Inflammatory macrophage treated with lipopolysaccharide for 4 hours (primary cell): ENCODE data around the gene BTBD19.
A peak's percentile ranks its signal among the peaks of the same experiment; 100 is the strongest.
"Not testable (repeated sequence)": the region's sequence is repeated elsewhere in the genome, so short reads cannot be mapped to it uniquely, and the experiment has no call there.

Experiments
- DNase-seq: peaks from one replicate; pipeline ENCODE4 v3.0.0-alpha.2; 2020

BTBD19 gene

DNA sequence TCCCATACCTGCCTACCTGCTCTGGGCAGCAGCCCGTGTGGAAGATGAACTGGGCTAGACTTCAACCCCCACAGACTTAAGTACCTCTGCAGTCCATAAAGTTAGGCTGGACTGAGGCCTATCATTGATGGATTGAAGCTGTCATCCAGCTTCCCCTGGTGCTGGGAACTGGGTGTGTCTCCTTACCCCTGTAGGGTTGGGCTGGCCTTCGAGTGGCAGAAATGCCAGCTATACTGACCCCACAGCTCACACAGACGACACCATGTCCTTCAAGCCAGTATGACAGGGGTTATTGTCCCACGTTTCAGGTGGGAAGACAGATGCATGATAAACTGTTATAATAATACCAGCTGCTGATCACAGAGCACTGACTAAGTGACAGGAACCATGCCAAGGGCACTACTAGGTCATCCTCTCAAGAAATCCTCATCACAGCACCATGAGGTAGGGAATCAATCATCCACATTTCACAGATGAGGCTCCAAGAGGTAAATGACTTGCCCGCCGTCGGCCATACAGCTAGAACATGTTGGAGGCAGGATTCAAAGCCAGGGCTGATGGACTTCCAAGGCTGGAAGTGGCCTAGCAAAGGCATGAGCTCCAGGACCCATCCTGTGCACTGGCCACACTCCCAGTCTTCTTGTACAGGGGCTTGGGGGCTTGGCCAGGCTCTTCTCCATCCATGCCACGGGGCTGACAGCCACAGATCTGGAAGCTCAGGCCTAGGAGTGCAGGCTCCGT, 20.0 kb upstream of the BTBD19 start, which contains the start of gene BEST4:
Gene BEST4 (minus strand): TSS at position 51 of the 741 bp plus-strand sequence. CDS start 465 bp downstream, outside the sequence.
- no peak for DNase-seq

DNA sequence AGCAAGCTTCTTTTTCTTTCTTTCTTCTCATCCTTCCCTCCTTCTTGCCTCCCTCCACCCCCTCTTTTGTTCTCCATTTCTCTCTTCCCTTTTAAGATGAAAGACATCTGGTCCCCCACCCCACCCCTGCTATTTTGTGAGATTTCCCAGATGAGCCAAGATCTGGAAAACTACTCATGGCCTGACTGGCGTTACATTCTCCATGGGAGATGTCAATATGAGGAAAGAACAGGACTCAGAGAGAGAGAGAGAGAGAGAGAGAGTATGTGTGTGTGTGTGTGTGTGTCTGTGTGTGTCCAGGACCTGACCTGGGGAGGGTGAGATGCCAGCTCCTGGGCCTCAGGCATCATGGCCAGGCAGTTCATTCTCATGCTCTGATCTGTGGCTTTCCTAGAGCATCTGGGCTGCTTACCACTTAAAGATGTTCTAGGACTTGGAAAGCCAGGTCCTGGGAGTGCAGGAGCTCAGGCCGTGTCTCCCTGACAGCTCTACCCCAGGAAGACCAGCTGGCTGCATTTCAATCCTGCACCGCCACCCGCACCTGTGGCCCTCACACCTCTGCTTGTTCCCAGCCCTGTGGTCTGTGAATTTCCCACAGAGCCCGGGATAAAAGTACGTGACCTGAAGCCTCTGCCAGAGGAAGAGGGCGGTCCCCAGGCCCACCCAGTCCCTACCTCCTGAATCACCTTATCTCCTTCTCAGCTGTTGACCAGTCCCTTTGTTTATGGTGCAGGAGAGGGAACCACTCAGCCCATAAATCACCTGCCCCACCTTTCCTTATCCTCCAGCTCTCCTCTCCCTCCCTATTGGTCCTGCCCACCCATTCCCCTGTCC, 17.1 kb upstream of the BTBD19 start:
- DNase-seq: no peak

- no peak for DNase-seq
These were observed 15.4 kb upstream of the BTBD19 start for GRCh38 chr1:44792736-44793502.

- DNase-seq: not testable (repeated sequence)
These were observed 10.4 kb upstream of the BTBD19 start for GRCh38 chr1:44797886-44798285.

DNA sequence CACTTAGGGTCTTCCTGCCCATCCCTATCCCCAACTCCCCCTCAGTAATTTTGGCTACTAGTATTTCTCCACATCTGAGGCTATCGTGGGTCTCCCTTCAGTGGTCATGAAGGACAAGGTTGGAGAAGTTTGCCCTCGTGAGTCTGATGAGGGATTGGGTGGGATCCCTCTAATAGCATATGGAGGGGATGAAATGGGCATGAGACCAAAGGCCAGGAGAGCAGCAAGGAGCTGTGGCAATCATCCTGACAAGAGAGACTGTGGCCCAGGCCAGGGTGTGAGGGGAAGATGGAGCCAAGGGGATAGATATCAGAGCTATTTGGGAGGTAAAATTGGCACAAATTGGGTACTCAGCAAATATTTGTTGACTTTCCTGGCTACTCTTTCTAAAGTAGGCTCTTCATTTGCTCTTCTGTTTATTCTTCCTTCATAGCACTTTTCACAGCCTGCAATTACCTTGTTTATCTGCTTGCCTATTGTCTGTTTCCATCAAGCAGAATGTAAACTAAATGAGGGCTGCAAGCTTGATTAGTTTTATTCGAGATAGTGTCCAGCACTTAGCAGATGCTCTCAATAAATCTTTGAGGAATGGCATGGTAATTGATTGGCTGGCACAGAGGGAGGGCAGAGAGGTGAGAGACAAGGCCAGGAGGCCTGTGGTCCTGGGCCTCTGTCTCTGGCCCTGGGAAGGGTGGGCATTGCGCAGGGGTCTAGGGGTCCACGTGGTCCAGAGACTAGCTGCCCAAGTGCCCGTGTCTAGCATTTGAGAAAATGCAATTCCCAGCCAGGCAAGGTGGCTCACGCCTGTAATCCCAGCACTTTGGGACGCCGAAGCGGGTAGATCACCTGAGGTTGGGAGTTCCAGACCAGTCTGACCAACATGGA, 9.6 kb upstream of the BTBD19 start:
- no peak for DNase-seq

DNA sequence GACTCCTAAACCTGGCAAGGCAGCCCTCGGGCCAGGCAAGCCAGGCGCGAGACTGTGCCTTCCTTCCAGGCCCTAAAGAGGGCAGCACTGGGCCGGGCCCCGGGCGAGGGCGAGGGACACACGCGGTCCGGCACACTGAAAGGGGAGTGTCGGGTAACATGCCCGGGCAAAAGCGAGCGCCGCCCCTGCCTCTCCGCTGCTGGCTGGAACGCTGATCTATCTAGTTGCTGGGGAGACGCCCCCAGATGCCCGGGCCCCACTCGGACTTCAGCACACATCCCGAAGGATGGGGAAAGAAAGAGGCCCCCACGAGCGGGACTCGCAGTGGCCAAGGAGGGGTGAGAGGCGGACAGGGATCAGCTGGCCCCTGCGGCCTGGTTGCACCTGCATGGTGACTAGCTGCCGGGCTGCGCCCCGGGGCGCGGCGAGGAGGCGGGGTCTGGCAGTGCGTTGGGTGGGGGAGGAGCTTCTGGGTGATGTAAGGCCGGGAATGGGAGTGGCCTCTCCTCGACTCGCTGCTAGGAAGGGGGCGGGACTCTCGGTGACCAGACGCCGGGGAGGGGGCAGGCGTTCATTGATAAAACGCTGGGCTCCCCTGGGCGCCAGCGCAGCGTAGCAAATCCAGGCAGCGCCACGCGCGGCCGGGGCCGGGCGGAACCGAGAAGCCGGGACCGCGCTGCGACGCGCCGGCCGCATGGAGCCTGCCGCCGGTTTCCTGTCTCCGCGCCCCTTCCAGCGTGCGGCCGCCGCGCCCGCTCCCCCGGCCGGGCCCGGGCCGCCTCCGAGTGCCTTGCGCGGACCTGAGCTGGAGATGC, 8.3 kb upstream of the BTBD19 start, which contains the start of gene PLK3:
Gene PLK3 (plus strand): TSS at position 608 of the 815 bp plus-strand sequence. CDS start 87 bp downstream, at position 695.
- peak; percentile 99 for DNase-seq

DNA sequence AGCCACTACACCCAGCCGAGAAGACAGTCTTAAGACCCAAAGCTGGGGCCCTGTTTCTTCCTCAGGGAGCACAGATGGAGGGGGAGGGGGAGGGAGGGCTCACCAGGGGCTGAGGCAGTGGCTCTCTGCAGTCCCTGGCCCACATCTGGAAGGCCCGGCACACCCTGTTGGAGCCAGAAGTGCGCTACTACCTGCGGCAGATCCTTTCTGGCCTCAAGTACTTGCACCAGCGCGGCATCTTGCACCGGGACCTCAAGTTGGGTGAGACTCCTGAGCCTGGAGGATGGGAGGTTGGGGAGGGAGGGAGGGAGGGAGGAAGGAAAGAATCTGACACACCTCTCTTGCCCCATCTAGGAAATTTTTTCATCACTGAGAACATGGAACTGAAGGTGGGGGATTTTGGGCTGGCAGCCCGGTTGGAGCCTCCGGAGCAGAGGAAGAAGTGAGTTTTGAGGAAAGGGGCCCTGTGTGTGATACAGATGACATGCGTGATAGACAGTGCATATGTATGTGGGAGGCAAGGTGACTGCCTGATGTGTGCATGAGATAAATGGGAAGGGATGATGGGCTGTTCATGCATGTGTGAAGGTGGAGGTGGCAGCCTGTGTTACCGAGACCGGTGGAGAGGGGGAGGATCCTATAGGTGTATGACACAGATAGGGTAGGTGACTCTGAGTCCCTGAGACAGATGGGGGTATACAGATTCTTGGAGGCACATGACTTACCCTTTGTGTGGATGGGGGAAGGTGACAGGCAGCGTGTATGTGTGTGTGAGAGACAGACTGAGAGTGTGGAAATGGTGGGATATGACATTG, 6.6 kb upstream of the BTBD19 start:
- DNase-seq: peak; percentile 82

DNA sequence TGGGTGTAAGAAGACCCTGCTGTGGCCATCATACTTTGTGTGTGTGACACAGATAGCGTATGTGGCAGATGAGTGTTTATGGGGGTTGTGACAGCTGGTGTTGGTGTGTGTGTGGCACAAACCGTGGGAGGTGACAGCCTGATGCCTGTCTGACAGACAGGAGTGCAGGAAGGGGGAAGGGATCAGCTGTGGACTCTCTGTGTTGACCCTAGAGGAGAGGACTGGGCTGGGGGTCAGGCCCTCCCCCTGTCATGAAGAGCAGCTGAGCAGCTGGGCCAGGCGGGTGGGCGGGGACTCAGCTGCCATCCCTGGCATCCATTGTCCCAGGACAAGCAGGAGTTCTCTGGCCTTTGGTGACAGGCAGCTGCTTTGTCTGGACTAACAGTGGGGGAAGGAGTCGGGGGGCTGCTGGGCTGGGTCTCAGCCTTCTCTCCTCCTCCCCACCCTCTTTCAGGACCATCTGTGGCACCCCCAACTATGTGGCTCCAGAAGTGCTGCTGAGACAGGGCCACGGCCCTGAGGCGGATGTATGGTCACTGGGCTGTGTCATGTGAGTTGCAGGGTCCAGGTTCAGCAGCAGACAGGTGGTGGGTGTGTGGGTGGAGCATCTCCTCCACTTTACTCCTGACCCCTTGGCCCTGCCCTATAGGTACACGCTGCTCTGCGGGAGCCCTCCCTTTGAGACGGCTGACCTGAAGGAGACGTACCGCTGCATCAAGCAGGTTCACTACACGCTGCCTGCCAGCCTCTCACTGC, 5.8 kb upstream of the BTBD19 start:
- no peak for DNase-seq

DNA sequence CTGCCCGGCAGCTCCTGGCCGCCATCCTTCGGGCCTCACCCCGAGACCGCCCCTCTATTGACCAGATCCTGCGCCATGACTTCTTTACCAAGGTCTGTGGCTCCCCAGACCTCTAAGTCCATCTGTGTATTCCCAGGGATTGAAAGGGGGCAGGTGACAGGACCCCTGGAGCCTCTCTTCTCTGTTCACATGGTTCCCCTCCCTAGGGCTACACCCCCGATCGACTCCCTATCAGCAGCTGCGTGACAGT, 5.3 kb upstream of the BTBD19 start:
- DNase-seq: no peak

DNA sequence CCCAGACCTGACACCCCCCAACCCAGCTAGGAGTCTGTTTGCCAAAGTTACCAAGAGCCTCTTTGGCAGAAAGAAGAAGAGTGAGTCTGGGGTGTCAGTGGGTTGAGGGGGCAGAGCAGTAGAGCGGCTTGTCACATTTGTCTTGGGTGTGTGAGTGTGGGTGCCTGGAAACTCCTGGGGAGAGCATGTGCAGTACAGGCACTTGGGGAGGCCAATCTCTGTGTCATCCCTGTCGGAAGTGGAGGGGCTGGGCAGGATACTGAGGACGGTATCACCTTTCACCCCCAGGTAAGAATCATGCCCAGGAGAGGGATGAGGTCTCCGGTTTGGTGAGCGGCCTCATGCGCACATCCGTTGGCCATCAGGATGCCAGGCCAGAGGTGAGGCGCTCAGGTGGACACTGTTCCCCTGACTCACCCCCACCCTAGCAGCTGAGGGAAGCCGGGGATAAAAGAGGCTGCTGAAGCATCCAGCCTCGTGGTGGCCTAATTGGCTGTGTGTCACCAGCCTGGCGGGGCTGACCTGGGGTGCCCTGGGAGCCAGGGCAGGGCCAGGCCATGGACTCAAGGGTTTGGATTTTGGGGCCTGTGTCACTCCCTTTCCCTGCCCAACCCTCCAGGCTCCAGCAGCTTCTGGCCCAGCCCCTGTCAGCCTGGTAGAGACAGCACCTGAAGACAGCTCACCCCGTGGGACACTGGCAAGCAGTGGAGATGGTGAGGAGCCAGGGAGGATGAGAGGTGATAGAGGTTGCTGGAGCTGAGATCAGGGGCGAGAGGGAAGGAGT, 4.8 kb upstream of the BTBD19 start:
- DNase-seq: no peak

- DNase-seq: no peak
These were observed 2.9 kb upstream of the BTBD19 start for GRCh38 chr1:44805311-44806024.

- no peak for DNase-seq
These were observed 2.2 kb upstream of the BTBD19 start for GRCh38 chr1:44806025-44806703.

- no peak for DNase-seq
These were observed 1.5 kb upstream of the BTBD19 start, which contains the start of gene DYNLT4 for GRCh38 chr1:44806704-44807363. DYNLT4 (minus strand) TSS chr1:44807351; CDS start chr1:44806668, 683 bp downstream.

DNA sequence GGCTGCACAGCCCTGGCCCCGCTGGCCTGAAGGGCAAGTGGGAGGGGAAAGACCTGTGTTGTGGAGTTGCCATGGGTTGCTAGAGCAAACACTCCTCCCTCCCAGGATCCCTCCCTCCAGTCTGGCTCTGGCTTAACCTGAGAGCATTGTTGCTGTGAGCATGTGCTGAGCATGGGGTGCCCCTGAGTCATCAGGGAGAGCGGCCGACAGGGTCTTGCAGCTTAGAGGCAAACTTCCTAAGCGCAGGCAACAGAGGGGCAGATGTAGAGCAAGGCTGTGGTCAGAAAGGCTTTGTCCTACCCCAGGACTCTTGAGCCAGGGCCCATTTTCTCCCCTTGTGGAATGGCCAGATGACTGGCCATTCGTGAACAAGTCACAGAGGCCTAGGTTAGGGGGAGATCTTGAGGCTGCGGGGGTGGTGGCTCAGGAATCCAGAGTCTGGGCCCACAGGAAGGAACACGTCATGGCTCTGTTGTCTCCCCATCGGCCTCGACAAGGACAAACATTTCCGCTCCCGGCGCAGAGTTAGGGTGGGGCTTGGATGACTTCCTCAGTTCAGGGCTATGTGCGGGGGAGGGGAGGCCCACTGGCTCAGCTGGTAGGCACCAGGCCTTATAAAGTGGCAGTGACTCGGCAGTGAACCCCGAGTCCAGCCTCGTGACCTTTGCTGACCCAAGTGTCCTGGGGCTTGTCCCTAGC, 810 bp upstream of the BTBD19 start:
- DNase-seq: peak; percentile 99

DNA sequence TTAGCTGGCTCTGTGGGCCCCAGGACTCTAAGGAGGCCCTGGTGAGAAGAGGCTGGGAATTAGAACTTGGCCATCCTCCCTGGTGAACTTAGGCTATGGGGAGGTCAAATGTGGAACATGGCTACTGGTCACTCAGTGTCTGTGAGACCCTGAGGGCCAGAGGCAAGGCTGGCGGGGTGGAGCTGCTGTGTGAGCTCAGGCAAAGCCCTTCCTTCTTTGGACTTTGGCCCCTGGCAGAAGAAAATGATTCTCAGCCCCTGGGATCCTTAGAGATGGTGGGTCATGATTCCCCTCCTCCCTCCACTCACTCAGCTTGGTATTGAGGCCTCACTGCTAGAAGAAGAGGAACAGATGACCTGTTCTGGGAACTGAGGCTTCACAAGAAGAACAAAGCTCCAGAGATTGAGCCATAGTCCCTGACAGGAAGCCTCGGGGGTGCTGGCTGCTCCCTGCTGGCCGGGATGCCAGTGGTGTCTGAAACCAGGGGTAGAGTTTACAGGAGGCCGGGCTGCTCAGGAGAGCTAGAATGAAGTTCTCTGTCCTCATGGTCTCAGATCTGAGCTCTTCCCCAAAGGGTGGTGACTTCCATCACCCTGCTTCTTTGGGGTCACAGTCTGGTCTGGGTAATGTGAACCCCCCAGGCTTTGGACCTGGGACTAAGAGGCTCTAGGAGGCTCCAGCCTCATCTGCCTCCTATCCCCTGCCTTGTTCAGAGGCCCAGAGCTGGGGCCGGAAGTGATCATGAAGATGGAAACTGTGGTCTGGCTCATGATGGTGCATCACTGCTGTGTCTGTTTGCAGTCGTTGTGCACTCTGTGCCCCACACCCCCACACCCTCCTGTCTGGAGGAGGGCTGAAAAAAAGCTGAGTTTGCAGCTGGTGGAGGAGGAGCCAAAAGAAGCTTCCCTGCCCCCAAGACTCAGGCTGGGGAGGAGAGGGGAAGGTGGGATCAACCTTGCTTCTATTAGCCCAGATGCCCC, 905 bp downstream of the BTBD19 start:
- peak; percentile 93 for DNase-seq
